Activated naive CD8-positive, alpha-beta T cell treated with anti-CD3 and anti-CD28 coated beads, Interleukin-2, amount 50 U/mL, for 24 hours (primary cell): ENCODE data around the gene CEMIP.
"Not testable (repeated sequence)": the region's sequence is repeated elsewhere in the genome, so short reads cannot be mapped to it uniquely, and the experiment has no call there.

ENCODE experiments used
- ATAC-seq: fragments of 150-1000 bp; cut with Tn5 transposase; one replicate; pipeline ENCODE4 v1.10.0; 2021
- DNase-seq: peaks from one replicate; pipeline ENCODE4 v3.0.0; 2021
- H3K27ac Mint-ChIP-seq: one replicate; pipeline ENCODE4 v1.8.0; 2021; ENCODE audit warnings: mild to moderate bottlenecking, mixed read lengths
- H3K27me3 Mint-ChIP-seq: one replicate; pipeline ENCODE4 v1.8.0; 2021; ENCODE audit warnings: mixed read lengths
- H3K36me3 Mint-ChIP-seq: one replicate; pipeline ENCODE4 v1.8.0; 2021; ENCODE audit warnings: low read depth, mixed read lengths
- H3K4me1 Mint-ChIP-seq: one replicate; pipeline ENCODE4 v1.8.0; 2021; ENCODE audit warnings: mixed read lengths
- H3K4me3 Mint-ChIP-seq: one replicate; pipeline ENCODE4 v1.8.0; 2021; ENCODE audit warnings: mild to moderate bottlenecking, moderate library complexity, mixed read lengths
- H3K9me3 Mint-ChIP-seq: one replicate; pipeline ENCODE4 v1.8.0; 2021; ENCODE audit warnings: mixed read lengths

CEMIP gene

GRCh38 chr15:80749589-80749988 lies 29.6 kb upstream of the CEMIP start:
- ATAC-seq (no peak), DNase-seq (no peak)
- Mint-ChIP-seq H3K9me3 (peaks cover 6% of the 10 kb centered on the region), H3K36me3 (peaks cover 9% of the 10 kb centered on the region), H3K4me1 (no peaks in the 10 kb centered on the region), H3K4me3 (no peak overlapping the region), H3K27me3 (no peaks in the 10 kb centered on the region), H3K27ac (no peak overlapping the region)

DNA sequence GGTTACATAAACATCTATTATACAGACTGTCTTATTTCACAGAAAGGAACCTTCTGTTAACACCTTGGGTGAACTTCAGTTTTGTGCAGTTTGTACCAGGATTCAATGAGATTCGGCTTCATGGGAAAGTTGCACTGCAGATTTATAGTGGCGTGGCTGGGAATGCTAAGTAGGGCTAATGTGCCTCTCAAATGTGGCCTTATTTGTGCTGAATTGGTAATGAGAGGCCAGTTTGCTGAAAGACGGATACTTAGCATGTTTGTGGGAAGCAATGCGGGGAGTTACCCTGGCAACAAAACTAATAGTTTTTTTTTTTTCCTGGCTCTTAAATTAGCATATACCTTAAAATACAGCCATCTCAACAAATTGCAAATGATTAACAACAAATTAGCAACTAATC lies 28.6 kb upstream of the CEMIP start:
- no peaks in the 10 kb centered on the region for H3K4me1 Mint-ChIP-seq
- H3K27me3 Mint-ChIP-seq = no peaks in the 10 kb centered on the region
- no peak overlapping the region for H3K27ac Mint-ChIP-seq
- H3K9me3 Mint-ChIP-seq = peaks cover 6% of the 10 kb centered on the region
- ATAC-seq = no peak
- no peak overlapping the region for H3K4me3 Mint-ChIP-seq
- H3K36me3 Mint-ChIP-seq = peaks cover 9% of the 10 kb centered on the region
- no peak for DNase-seq

DNA sequence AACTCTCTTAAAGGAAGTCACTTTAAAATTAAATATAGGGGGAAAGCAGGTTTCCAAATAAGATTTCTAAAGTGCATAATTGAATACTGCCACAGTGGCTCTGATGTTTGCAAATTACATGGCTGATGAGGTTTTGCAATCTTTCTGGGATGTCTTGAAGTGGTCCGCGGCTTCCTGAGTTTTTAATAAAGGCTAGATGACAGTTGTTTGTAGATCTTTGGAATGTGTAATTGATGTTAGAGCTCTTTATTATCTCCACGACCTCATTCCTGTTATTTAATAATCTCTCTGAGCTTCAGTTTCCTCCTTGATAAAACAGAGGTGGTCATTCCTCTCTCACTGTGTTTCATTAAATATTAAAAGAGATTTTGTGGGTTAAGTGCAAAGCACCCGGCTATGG lies 27.0 kb upstream of the CEMIP start:
- no peak overlapping the region for H3K27ac Mint-ChIP-seq
- no peaks in the 10 kb centered on the region for H3K27me3 Mint-ChIP-seq
- H3K4me1 Mint-ChIP-seq = peaks cover 1% of the 10 kb centered on the region
- no peak for DNase-seq
- H3K4me3 Mint-ChIP-seq = no peak overlapping the region
- ATAC-seq = no peak
- no peaks in the 10 kb centered on the region for H3K9me3 Mint-ChIP-seq
- H3K36me3 Mint-ChIP-seq = peaks cover 7% of the 10 kb centered on the region

DNA sequence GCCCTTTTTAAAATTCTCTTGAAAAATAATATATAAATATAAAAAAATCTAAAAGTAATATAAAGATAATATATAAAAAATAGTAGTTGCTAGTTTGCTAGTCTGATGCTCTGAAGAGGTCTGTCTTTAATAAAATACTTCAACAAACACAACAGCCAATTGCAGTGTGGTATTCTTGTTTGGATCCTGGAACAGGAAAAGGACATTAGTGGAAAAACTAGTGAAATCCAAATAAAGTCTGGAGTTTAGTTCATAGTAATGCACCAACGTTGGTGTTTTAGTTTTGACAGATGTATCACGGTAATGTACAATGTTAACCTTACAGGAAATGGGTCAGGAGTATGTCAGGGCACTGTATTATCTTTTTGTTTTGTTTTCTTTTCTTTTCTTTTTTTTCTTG lies 26.0 kb upstream of the CEMIP start:
- Mint-ChIP-seq H3K27me3 (no peaks in the 10 kb centered on the region), H3K9me3 (no peaks in the 10 kb centered on the region), H3K36me3 (peaks cover 7% of the 10 kb centered on the region), H3K4me3 (no peak overlapping the region), H3K27ac (no peak overlapping the region), H3K4me1 (peaks cover 1% of the 10 kb centered on the region)
- no peak for DNase-seq
- no peak for ATAC-seq

GRCh38 chr15:80754014-80754413 lies 25.2 kb upstream of the CEMIP start:
- no peak for DNase-seq
- no peak overlapping the region for H3K27ac Mint-ChIP-seq
- H3K9me3 Mint-ChIP-seq = no peaks in the 10 kb centered on the region
- peaks cover 7% of the 10 kb centered on the region for H3K36me3 Mint-ChIP-seq
- no peak overlapping the region for H3K4me3 Mint-ChIP-seq
- no peak for ATAC-seq
- H3K4me1 Mint-ChIP-seq = peaks cover 1% of the 10 kb centered on the region
- H3K27me3 Mint-ChIP-seq = no peaks in the 10 kb centered on the region

- no peak for ATAC-seq
- Mint-ChIP-seq H3K4me1 (peaks cover 1% of the 10 kb centered on the region), H3K9me3 (no peaks in the 10 kb centered on the region), H3K4me3 (no peak overlapping the region), H3K27me3 (no peaks in the 10 kb centered on the region), H3K27ac (no peak overlapping the region), H3K36me3 (peaks cover 2% of the 10 kb centered on the region)
- DNase-seq = no peak
Observed at GRCh38 chr15:80755885-80756284, 23.3 kb upstream of the CEMIP start.

DNA sequence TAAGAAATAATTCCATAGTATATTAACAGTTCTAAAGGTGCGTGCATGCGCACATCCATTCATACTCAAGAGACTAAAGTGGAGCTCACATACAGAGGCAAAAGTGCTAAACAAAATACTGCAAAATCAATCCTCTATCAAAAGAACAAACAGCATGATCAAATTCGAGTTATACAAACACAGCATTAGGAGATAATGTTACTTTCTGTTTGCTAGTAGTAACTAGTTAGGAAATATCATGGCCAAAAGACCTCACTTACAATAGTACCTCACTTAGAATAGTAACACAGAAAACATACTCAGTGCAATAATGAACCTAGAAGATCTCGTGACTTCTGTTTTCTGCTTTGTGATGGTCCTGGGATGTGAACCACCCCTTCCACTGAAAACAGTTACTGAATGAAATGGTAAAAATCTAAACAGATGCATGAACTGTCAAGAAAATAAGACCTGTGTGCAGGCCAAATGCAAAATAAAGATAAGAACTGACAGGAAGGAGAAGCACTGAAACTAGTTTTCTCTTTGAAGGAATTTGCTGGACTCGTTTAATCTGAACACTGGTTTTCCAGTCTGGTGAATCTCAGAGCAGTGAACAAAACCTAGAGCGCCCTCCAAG lies 20.9 kb upstream of the CEMIP start:
- Mint-ChIP-seq H3K36me3 (no peaks in the 10 kb centered on the region), H3K27ac (no peak overlapping the region), H3K27me3 (no peaks in the 10 kb centered on the region), H3K9me3 (no peaks in the 10 kb centered on the region), H3K4me1 (peaks cover 1% of the 10 kb centered on the region), H3K4me3 (no peak overlapping the region)
- no peak for ATAC-seq
- no peak for DNase-seq

DNA sequence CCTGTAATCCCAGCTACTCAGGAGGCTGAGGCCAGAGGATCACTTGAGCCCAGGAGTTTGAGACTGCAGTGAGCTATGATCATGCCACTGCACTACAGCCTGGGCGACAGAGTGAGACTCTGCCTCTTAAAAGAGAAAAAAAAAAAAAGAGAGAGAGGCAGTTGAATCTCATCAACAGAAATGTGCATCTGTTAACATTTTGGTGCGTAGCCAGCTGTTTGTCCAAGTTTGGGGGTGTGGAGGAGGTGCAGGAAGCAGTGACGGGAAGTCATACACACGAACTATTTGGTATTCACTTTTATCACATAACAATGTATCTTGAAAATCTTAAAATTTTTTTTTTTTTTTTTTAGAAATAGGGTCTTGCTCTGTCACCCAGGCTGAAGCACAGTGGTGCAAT lies 18.2 kb upstream of the CEMIP start:
- Mint-ChIP-seq H3K4me1 (no peaks in the 10 kb centered on the region), H3K36me3 (no peaks in the 10 kb centered on the region), H3K9me3 (no peaks in the 10 kb centered on the region), H3K27me3 (no peaks in the 10 kb centered on the region), H3K27ac (no peak overlapping the region), H3K4me3 (no peak overlapping the region)
- no peak for ATAC-seq
- no peak for DNase-seq

- H3K27ac Mint-ChIP-seq = no peak overlapping the region
- no peaks in the 10 kb centered on the region for H3K27me3 Mint-ChIP-seq
- no peaks in the 10 kb centered on the region for H3K4me1 Mint-ChIP-seq
- DNase-seq (no peak), ATAC-seq (no peak)
- H3K4me3 Mint-ChIP-seq = no peak overlapping the region
- H3K36me3 Mint-ChIP-seq = no peaks in the 10 kb centered on the region
- no peaks in the 10 kb centered on the region for H3K9me3 Mint-ChIP-seq
Observed at GRCh38 chr15:80761754-80762153, 17.4 kb upstream of the CEMIP start.

GRCh38 chr15:80763235-80763634 lies 15.9 kb upstream of the CEMIP start:
- H3K36me3 Mint-ChIP-seq, H3K9me3 Mint-ChIP-seq, H3K27ac Mint-ChIP-seq, H3K27me3 Mint-ChIP-seq, ATAC-seq, H3K4me1 Mint-ChIP-seq, H3K4me3 Mint-ChIP-seq, DNase-seq: not testable (repeated sequence)

DNA sequence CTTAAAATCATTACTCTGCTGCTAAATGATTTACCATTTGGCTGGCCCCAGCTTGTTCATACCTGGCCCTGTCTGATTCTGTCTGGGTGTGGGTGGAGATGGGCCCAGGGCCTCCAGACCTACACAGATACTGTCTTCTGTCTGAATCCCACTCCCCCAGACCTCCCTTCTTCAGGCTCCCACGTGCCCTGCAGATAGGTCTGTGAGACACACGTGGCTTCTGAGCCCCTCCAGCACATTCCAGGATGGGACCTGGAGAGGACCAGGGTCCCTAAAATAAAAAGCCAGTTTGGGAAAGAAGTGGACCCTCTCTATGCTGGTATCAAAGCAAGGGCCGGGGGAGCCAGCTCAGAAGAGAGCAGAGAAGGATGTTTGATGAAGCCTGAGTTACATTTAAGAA lies 14.6 kb upstream of the CEMIP start:
- no peaks in the 10 kb centered on the region for H3K36me3 Mint-ChIP-seq
- DNase-seq = no peak
- H3K27ac Mint-ChIP-seq = no peak overlapping the region
- no peaks in the 10 kb centered on the region for H3K9me3 Mint-ChIP-seq
- no peak for ATAC-seq
- H3K27me3 Mint-ChIP-seq = no peaks in the 10 kb centered on the region
- no peak overlapping the region for H3K4me3 Mint-ChIP-seq
- H3K4me1 Mint-ChIP-seq = peaks cover 1% of the 10 kb centered on the region

GRCh38 chr15:80766275-80766674 lies 12.9 kb upstream of the CEMIP start:
- H3K27ac Mint-ChIP-seq = no peak overlapping the region
- H3K9me3 Mint-ChIP-seq = no peaks in the 10 kb centered on the region
- H3K36me3 Mint-ChIP-seq = no peaks in the 10 kb centered on the region
- DNase-seq (no peak), ATAC-seq (no peak)
- H3K4me3 Mint-ChIP-seq = no peak overlapping the region
- peaks cover 2% of the 10 kb centered on the region for H3K4me1 Mint-ChIP-seq
- no peaks in the 10 kb centered on the region for H3K27me3 Mint-ChIP-seq

GRCh38 chr15:80768158-80768557 lies 11.0 kb upstream of the CEMIP start:
- H3K27ac Mint-ChIP-seq = no peak overlapping the region
- DNase-seq (no peak), ATAC-seq (no peak)
- H3K36me3 Mint-ChIP-seq = no peaks in the 10 kb centered on the region
- no peaks in the 10 kb centered on the region for H3K9me3 Mint-ChIP-seq
- peaks cover 2% of the 10 kb centered on the region for H3K4me1 Mint-ChIP-seq
- H3K27me3 Mint-ChIP-seq = no peaks in the 10 kb centered on the region
- H3K4me3 Mint-ChIP-seq = no peak overlapping the region

- no peak overlapping the region for H3K27ac Mint-ChIP-seq
- DNase-seq (no peak), ATAC-seq (no peak)
- H3K36me3 Mint-ChIP-seq = no peaks in the 10 kb centered on the region
- H3K4me3 Mint-ChIP-seq = no peak overlapping the region
- peaks cover 2% of the 10 kb centered on the region for H3K4me1 Mint-ChIP-seq
- H3K9me3 Mint-ChIP-seq = no peaks in the 10 kb centered on the region
- no peaks in the 10 kb centered on the region for H3K27me3 Mint-ChIP-seq
Observed at GRCh38 chr15:80769153-80769828, 9.9 kb upstream of the CEMIP start.

DNA sequence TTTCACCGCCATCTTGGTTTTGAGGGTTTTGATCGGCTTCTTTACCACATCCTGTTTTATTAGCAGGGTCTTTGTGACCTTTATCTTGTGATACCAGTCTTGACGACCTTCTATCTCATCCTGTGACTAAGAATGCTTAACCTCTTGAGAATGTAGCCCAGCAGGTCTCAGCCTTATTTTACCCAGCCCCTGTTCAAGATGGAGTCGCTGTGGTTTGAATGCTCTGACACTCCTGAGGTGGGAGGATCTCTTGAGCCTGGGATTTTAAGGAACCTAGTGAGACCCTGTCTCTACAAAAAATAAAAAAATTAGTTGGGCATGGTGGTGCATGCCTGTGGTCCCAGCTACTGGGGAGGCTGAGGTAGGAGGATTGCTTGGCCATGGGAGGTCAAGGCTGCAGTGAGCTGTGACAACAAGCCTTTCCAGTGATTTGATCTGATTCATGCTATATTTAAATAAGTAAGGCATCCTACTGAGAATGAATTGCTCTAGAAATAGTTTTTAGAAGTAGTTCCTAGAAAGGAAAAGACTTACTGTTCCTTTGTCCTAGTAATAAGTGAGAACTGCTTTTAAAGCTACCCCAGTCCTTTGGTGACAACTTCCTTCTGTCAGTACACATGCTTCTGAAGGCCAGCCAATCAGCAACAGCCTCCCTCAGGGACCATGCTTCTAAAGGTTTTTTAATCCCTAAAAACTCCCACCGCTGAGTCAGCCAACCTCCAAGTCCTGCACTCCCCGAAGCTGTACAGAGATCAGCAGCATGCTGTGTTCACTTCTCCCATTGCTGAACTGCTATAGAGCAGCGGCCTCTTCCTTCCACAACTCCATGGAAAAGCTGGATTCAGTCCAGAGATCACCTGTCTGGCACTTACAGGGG lies 9.1 kb upstream of the CEMIP start:
- Mint-ChIP-seq H3K36me3 (no peaks in the 10 kb centered on the region), H3K27ac (no peak overlapping the region), H3K9me3 (no peaks in the 10 kb centered on the region), H3K27me3 (peaks cover 2% of the 10 kb centered on the region), H3K4me3 (no peak overlapping the region), H3K4me1 (peaks cover 2% of the 10 kb centered on the region)
- DNase-seq = no peak
- no peak for ATAC-seq
